ENCODE data around the gene SMYD2. TPM values are rescaled to one million over a fixed set of nuclear protein-coding genes. Genes with fewer than 3 reads are reported as not detected.

Gene SMYD2
- total RNA-seq, 1 experiment from 2014 or later = 27.2 TPM

DNA sequence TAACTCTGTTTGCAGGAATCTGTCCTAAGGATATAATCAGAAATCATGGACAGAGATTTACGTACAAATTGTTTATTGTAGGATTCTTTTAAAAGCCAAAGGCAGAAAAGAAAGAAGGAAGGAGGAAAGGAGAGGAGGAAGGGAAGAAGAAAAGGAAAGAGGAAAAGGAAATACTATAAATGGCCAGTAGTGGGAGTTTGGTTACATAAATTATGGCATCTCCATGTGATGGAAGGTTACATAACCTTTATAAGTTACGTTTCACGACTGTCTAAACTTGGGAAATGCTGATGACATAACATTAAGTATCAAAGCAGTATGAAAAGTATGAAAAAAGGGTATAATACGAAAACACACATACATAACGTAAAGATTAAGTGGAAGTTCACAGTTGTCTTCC lies 39.0 kb downstream of the SMYD2 start:
- ATAC-seq = no peak
- no TSS peak for BruUV-seq (replicated peaks)
- no peak for DNase-seq (ENCODE audit: low read depth, low spot score)
- Histone ChIP-seq H3K9ac (ENCODE audit: low read length) (no peak overlapping the region), H3K9me2 (ENCODE audit: insufficient read depth) (no peaks in the 10 kb centered on the region), H3K79me2 (ENCODE audit: insufficient read depth, low read length) (no peaks in the 10 kb centered on the region), H3K4me3 (replicated peaks in 1 of 2; ENCODE audit: low read depth in 1 of 2, low read length in 2 of 2) (no peak overlapping the region), H2AFZ (ENCODE audit: low read depth, low read length, poor library complexity, severe bottlenecking) (no peak overlapping the region), H3K27me3 (ENCODE audit: insufficient read depth, low read length) (no peaks in the 10 kb centered on the region), H3K4me2 (ENCODE audit: low read length) (no peak overlapping the region), H3K9me3 (ENCODE audit: control insufficient read depth in 1 of 2, insufficient read depth in 1 of 2, low read depth in 1 of 2, low read length in 2 of 2) (no peaks in the 10 kb centered on the region), H3K36me3 (ENCODE audit: control insufficient read depth in 1 of 2, insufficient read depth in 2 of 2, low read length in 2 of 2) (no peaks in the 10 kb centered on the region), H3K27ac (ENCODE audit: low read depth, low read length) (no peak overlapping the region), H3K4me1 (ENCODE audit: control insufficient read depth in 1 of 2, insufficient read depth in 2 of 2, low read length in 2 of 2) (no peaks in the 10 kb centered on the region), H4K20me1 (ENCODE audit: insufficient read depth) (no peaks in the 10 kb centered on the region)
- intact Hi-C loops (cut with micrococcal nuclease) = loop anchor here (2.0 kb wide), 1 partner anchor 59 kb away; no protein-coding TSS in a partner anchor
- ChIA-PET CTCF (interaction anchor here (0.9 kb wide), 1 partner anchor 9 kb away, joined by 3 read pairs; no protein-coding TSS in a partner anchor), RAD21 (ENCODE audit: low non-redundant PET in 1 of 2, low total read pairs in 2 of 2, uncharacterized antibody in 2 of 2, unreplicated experiment in 2 of 2) (no interaction called here), POLR2A (no interaction called here)
- TF ChIP-seq, protein P1, sequence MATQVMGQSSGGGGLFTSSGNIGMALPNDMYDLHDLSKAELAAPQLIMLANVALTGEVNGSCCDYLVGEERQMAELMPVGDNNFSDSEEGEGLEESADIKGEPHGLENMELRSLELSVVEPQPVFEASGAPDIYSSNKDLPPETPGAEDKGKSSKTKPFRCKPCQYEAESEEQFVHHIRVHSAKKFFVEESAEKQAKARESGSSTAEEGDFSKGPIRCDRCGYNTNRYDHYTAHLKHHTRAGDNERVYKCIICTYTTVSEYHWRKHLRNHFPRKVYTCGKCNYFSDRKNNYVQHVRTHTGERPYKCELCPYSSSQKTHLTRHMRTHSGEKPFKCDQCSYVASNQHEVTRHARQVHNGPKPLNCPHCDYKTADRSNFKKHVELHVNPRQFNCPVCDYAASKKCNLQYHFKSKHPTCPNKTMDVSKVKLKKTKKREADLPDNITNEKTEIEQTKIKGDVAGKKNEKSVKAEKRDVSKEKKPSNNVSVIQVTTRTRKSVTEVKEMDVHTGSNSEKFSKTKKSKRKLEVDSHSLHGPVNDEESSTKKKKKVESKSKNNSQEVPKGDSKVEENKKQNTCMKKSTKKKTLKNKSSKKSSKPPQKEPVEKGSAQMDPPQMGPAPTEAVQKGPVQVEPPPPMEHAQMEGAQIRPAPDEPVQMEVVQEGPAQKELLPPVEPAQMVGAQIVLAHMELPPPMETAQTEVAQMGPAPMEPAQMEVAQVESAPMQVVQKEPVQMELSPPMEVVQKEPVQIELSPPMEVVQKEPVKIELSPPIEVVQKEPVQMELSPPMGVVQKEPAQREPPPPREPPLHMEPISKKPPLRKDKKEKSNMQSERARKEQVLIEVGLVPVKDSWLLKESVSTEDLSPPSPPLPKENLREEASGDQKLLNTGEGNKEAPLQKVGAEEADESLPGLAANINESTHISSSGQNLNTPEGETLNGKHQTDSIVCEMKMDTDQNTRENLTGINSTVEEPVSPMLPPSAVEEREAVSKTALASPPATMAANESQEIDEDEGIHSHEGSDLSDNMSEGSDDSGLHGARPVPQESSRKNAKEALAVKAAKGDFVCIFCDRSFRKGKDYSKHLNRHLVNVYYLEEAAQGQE (IDR thresholded peaks at IDR 0.05; ENCODE audit: low read depth) = no peak
- TF ChIP-seq ZFX (IDR thresholded peaks at IDR 0.05) (no peak), EGR1 (IDR thresholded peaks at IDR 0.05; ENCODE audit: low read depth) (no peak), POLR2A (IDR thresholded peaks at IDR 0.05; ENCODE audit: borderline replicate concordance, extremely low read depth, insufficient read depth, insufficient read length) (no peak), EZH2 (IDR thresholded peaks at IDR 0.05) (no peak), JUND (IDR thresholded peaks at IDR 0.05) (no peak), ATF3 (IDR thresholded peaks at IDR 0.05) (no peak), ZBTB33 (IDR thresholded peaks at IDR 0.05; ENCODE audit: extremely low read depth, insufficient replicate concordance, low read length) (no peak), POLR2AphosphoS5 (IDR thresholded peaks at IDR 0.05; ENCODE audit: low read depth, low read length) (no peak), CBX3 (IDR thresholded peaks at IDR 0.05; ENCODE audit: low read depth) (no peak), CTCF (IDR thresholded peaks at IDR 0.05 in 2 of 3, conservative IDR thresholded peaks at IDR 0.05 in 1 of 3; ENCODE audit: borderline replicate concordance in 1 of 3, insufficient read depth in 1 of 3, low read depth in 2 of 3, low read length in 2 of 3) (peak in 2 of 3 experiments; percentile 28 to 43; a peak in 4 of 6 replicates), SRF (IDR thresholded peaks at IDR 0.05; ENCODE audit: low read depth) (peak; percentile 40; the same call in 1 of the 2 replicates), YY1 (IDR thresholded peaks at IDR 0.05; ENCODE audit: extremely low read depth, insufficient replicate concordance, low read depth, low read length) (no peak), SP1 (IDR thresholded peaks at IDR 0.05; ENCODE audit: low read depth) (no peak), SIN3A (IDR thresholded peaks at IDR 0.05; ENCODE audit: low read depth) (no peak), CEBPB (IDR thresholded peaks at IDR 0.05; ENCODE audit: low read depth) (no peak), ELF1 (IDR thresholded peaks at IDR 0.05; ENCODE audit: borderline replicate concordance, low read depth) (no peak)
- TF ChIP-seq, protein P2, sequence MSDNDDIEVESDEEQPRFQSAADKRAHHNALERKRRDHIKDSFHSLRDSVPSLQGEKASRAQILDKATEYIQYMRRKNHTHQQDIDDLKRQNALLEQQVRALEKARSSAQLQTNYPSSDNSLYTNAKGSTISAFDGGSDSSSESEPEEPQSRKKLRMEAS (IDR thresholded peaks at IDR 0.05) = 0 out of 2 replicates have a peak, but pooled peaks have one; percentile 8
